Vagina (tissue), 2 donors: ENCODE measurements around the gene FAM181B. TPM values are rescaled to one million over a fixed set of nuclear protein-coding genes. Genes with fewer than 3 reads are reported as not detected.

Source experiments
- DNase-seq, 2 donors: peaks; one replicate each; pipeline ENCODE4 v3.0.0-alpha.2; 2017; ENCODE audit errors: extremely low spot score in 2 of 2
- H3K27ac ChIP-seq: fragments of 200-600 bp; sonication (generic); one replicate; pipeline ENCODE4 v1.5.1; 2019
- H3K27me3 ChIP-seq: fragments of 200-600 bp; sonication (generic); one replicate; pipeline ENCODE4 v1.5.1; 2019
- H3K36me3 ChIP-seq, 2 donors: fragments of 200-600 bp; sonication (generic); one replicate each; pipeline ENCODE4 v1.5.1; 2017 to 2019
- H3K4me1 ChIP-seq: fragments of 200-600 bp; sonication (generic); one replicate; pipeline ENCODE4 v1.5.1; 2019
- H3K4me3 ChIP-seq, 2 donors: fragments of 200-600 bp; sonication (generic); 1 replicate in 1 of 2; 2 replicates in 1 of 2; pipeline ENCODE4 v1.5.1; 2016 to 2019
- H3K9me3 ChIP-seq: fragments of 200-600 bp; sonication (generic); one replicate; pipeline ENCODE4 v1.5.1; 2019
- CTCF ChIP-seq, 3 experiments: fragments of 450-650 bp in 2 of 3; fragments of 200-600 bp in 1 of 3; sonication (generic) in 1 of 3; IDR thresholded peaks; one replicate each; pipeline ENCODE4 v1.5.1; 2017 to 2019; ENCODE audit warnings: antibody characterized with exemption in 3 of 3, mild to moderate bottlenecking in 2 of 3, moderate library complexity in 2 of 3
- POLR2A ChIP-seq, 2 donors: fragments of 450-650 bp; IDR thresholded peaks; one replicate each; pipeline ENCODE4 v1.6.1; 2017; ENCODE audit warnings: antibody characterized with exemption in 2 of 2, mild to moderate bottlenecking in 2 of 2, moderate library complexity in 2 of 2
- POLR2AphosphoS5 ChIP-seq, 2 donors: sonication (generic); formaldehyde crosslinking; IDR thresholded peaks; one replicate each; pipeline ENCODE4 v1.9.0; 2017; ENCODE audit warnings: antibody characterized with exemption in 2 of 2, mild to moderate bottlenecking in 2 of 2, low read depth in 1 of 2; ENCODE audit not compliant: insufficient read depth in 1 of 2
- intact Hi-C: fragments of 100-400 bp; cut with DNase I; formaldehyde crosslinking; loops from one replicate; pipeline ENCODE4 v1.15.1; 2023
- total RNA-seq: library from RNA; depleted of rRNA; stranded (reverse); fragments of >200 nt; gene quantifications from one replicate; pipeline ENCODE4 v1.2.3, GENCODE V29; 2016

FAM181B gene
- total RNA-seq, 1 donor from 2014 or later, result 0.49 TPM

GRCh38 chr11:82734120-82734479, 436 bp upstream of the FAM181B start:
- peak overlapping the region; percentile 66 for H3K27ac ChIP-seq
- peaks cover 7% of the 10 kb centered on the region for H3K4me1 ChIP-seq
- intact Hi-C loops, result no loop called here
- no peak for TF ChIP-seq POLR2AphosphoS5 (IDR thresholded peaks at IDR 0.05; ENCODE audit: insufficient read depth in 1 of 2, low read depth in 1 of 2)
- TF ChIP-seq POLR2A (IDR thresholded peaks at IDR 0.05), result no peak
- TF ChIP-seq CTCF (IDR thresholded peaks at IDR 0.05), result no peak
- no peak for DNase-seq
- peak overlapping the region; percentile 59 to 79 for H3K4me3 ChIP-seq
- H3K9me3 ChIP-seq, result no peaks in the 10 kb centered on the region
- no peaks in the 10 kb centered on the region for H3K27me3 ChIP-seq
- no peaks in the 10 kb centered on the region for H3K36me3 ChIP-seq

GRCh38 chr11:82732734-82733443, 775 bp downstream of the FAM181B start:
- no peaks in the 10 kb centered on the region for H3K36me3 ChIP-seq
- no peaks in the 10 kb centered on the region for H3K27me3 ChIP-seq
- intact Hi-C loops, result no loop called here
- no peaks in the 10 kb centered on the region for H3K9me3 ChIP-seq
- TF ChIP-seq CTCF (IDR thresholded peaks at IDR 0.05) (no peak), POLR2AphosphoS5 (IDR thresholded peaks at IDR 0.05; ENCODE audit: insufficient read depth in 1 of 2, low read depth in 1 of 2) (no peak), POLR2A (IDR thresholded peaks at IDR 0.05) (no peak)
- H3K4me1 ChIP-seq, result peaks cover 7% of the 10 kb centered on the region
- H3K4me3 ChIP-seq, result peak overlapping the region; percentile 59 to 79
- peak overlapping the region; percentile 66 for H3K27ac ChIP-seq
- no peak for DNase-seq

GRCh38 chr11:82732348-82732733, 1.3 kb downstream of the FAM181B start:
- intact Hi-C loops, result no loop called here
- Histone ChIP-seq H3K9me3 (no peaks in the 10 kb centered on the region), H3K4me1 (peaks cover 7% of the 10 kb centered on the region), H3K27ac (peak overlapping the region; percentile 54), H3K36me3 (no peaks in the 10 kb centered on the region), H3K4me3 (peak overlapping the region; percentile 59 to 79), H3K27me3 (no peaks in the 10 kb centered on the region)
- TF ChIP-seq POLR2AphosphoS5 (IDR thresholded peaks at IDR 0.05; ENCODE audit: insufficient read depth in 1 of 2, low read depth in 1 of 2), result no peak
- no peak for TF ChIP-seq CTCF (IDR thresholded peaks at IDR 0.05)
- no peak for TF ChIP-seq POLR2A (IDR thresholded peaks at IDR 0.05)
- DNase-seq, result no peak

- DNase-seq, result no peak
- TF ChIP-seq CTCF (IDR thresholded peaks at IDR 0.05) (no peak), POLR2A (IDR thresholded peaks at IDR 0.05) (no peak), POLR2AphosphoS5 (IDR thresholded peaks at IDR 0.05; ENCODE audit: insufficient read depth in 1 of 2, low read depth in 1 of 2) (no peak)
- Histone ChIP-seq H3K27ac (no peak overlapping the region), H3K36me3 (no peaks in the 10 kb centered on the region), H3K27me3 (no peaks in the 10 kb centered on the region), H3K9me3 (no peaks in the 10 kb centered on the region), H3K4me3 (no peak overlapping the region), H3K4me1 (peaks cover 7% of the 10 kb centered on the region)
- intact Hi-C loops, result no loop called here
These were observed 1.9 kb downstream of the FAM181B start for GRCh38 chr11:82731691-82732277.

GRCh38 chr11:82730754-82731153, 2.9 kb downstream of the FAM181B start:
- H3K4me1 ChIP-seq, result peaks cover 7% of the 10 kb centered on the region
- H3K4me3 ChIP-seq, result no peak overlapping the region
- no peak overlapping the region for H3K27ac ChIP-seq
- H3K27me3 ChIP-seq, result no peaks in the 10 kb centered on the region
- no peak for DNase-seq
- no peaks in the 10 kb centered on the region for H3K9me3 ChIP-seq
- no peaks in the 10 kb centered on the region for H3K36me3 ChIP-seq
- intact Hi-C loops, result no loop called here
- TF ChIP-seq CTCF (IDR thresholded peaks at IDR 0.05) (no peak), POLR2AphosphoS5 (IDR thresholded peaks at IDR 0.05; ENCODE audit: insufficient read depth in 1 of 2, low read depth in 1 of 2) (no peak), POLR2A (IDR thresholded peaks at IDR 0.05) (no peak)
